Ascending aorta (tissue), 2 donors: ENCODE data around the gene NKD2. TPM values are rescaled to one million over a fixed set of nuclear protein-coding genes. Genes with fewer than 3 reads are reported as not detected.

Experiments
- DNase-seq, 2 donors: peaks; one replicate each; pipeline ENCODE4 v3.0.0-alpha.2; 2019; ENCODE audit warnings: low spot score in 2 of 2
- H3K27ac ChIP-seq, 2 donors: fragments of 200-600 bp; sonication (generic); one replicate each; pipeline ENCODE4 v1.5.1; 2016 to 2017; ENCODE audit warnings: mild to moderate bottlenecking in 1 of 2
- H3K27me3 ChIP-seq: fragments of 200-600 bp; sonication (generic); one replicate; pipeline ENCODE4 v1.5.1; 2017
- H3K36me3 ChIP-seq, 2 donors: fragments of 200-600 bp; sonication (generic); one replicate each; pipeline ENCODE4 v1.5.1; 2016
- H3K4me1 ChIP-seq, 2 donors: fragments of 200-600 bp; sonication (generic); one replicate each; pipeline ENCODE4 v1.5.1; 2016 to 2017; ENCODE audit warnings: mild to moderate bottlenecking in 1 of 2
- H3K4me3 ChIP-seq, 2 donors: fragments of 200-600 bp; sonication (generic); one replicate each; pipeline ENCODE4 v1.5.1; 2016 to 2017; ENCODE audit warnings: mild to moderate bottlenecking in 1 of 2
- H3K9me3 ChIP-seq, 2 donors: fragments of 200-600 bp; sonication (generic); one replicate each; pipeline ENCODE4 v1.5.1; 2016
- CTCF ChIP-seq, 3 experiments: fragments of 200-600 bp in 2 of 3; fragments of 450-650 bp in 1 of 3; sonication (generic) in 2 of 3; IDR thresholded peaks; one replicate each; pipeline ENCODE4 v1.5.1; 2016 to 2019; ENCODE audit warnings: antibody characterized with exemption in 3 of 3, mild to moderate bottlenecking in 1 of 3, moderate library complexity in 1 of 3
- intact Hi-C: fragments of 100-400 bp; cut with DNase I; formaldehyde crosslinking; loops from one replicate; pipeline ENCODE4 v1.15.1; 2023
- total RNA-seq: library from RNA; depleted of rRNA; stranded (reverse); fragments of >200 nt; gene quantifications from one replicate; pipeline ENCODE4 v1.1.0, GENCODE V29; 2016

Gene NKD2
- total RNA-seq, 1 donor from 2014 or later = 6.5 TPM

GRCh38 chr5:1032011-1032410 lies 23.4 kb downstream of the NKD2 start:
- H3K27me3 ChIP-seq = no peaks in the 10 kb centered on the region
- no peak overlapping the region for H3K27ac ChIP-seq
- H3K4me3 ChIP-seq = no peak overlapping the region
- DNase-seq = no peak
- TF ChIP-seq CTCF (IDR thresholded peaks at IDR 0.05) = no peak
- H3K4me1 ChIP-seq = no peaks in the 10 kb centered on the region
- H3K9me3 ChIP-seq = no peaks in the 10 kb centered on the region
- H3K36me3 ChIP-seq = no peaks in the 10 kb centered on the region
- intact Hi-C loops = no loop called here

- intact Hi-C loops = no loop called here
- H3K4me1 ChIP-seq = no peaks in the 10 kb centered on the region
- no peak overlapping the region for H3K4me3 ChIP-seq
- DNase-seq = no peak
- no peaks in the 10 kb centered on the region for H3K27me3 ChIP-seq
- no peak for TF ChIP-seq CTCF (IDR thresholded peaks at IDR 0.05)
- no peaks in the 10 kb centered on the region for H3K36me3 ChIP-seq
- H3K27ac ChIP-seq = no peak overlapping the region
- no peaks in the 10 kb centered on the region for H3K9me3 ChIP-seq
These were observed 24.0 kb downstream of the NKD2 start for GRCh38 chr5:1032551-1033027.

GRCh38 chr5:1033178-1033577 lies 24.6 kb downstream of the NKD2 start:
- H3K4me1 ChIP-seq = no peaks in the 10 kb centered on the region
- no peak overlapping the region for H3K27ac ChIP-seq
- H3K9me3 ChIP-seq = no peaks in the 10 kb centered on the region
- no peaks in the 10 kb centered on the region for H3K27me3 ChIP-seq
- DNase-seq = no peak
- no peak overlapping the region for H3K4me3 ChIP-seq
- no peaks in the 10 kb centered on the region for H3K36me3 ChIP-seq
- TF ChIP-seq CTCF (IDR thresholded peaks at IDR 0.05) = no peak
- intact Hi-C loops = no loop called here

- TF ChIP-seq CTCF (IDR thresholded peaks at IDR 0.05) = no peak
- no peak for DNase-seq
- H3K27me3 ChIP-seq = no peaks in the 10 kb centered on the region
- intact Hi-C loops = no loop called here
- H3K9me3 ChIP-seq = no peaks in the 10 kb centered on the region
- no peaks in the 10 kb centered on the region for H3K4me1 ChIP-seq
- H3K36me3 ChIP-seq = no peaks in the 10 kb centered on the region
- H3K27ac ChIP-seq = no peak overlapping the region
- no peak overlapping the region for H3K4me3 ChIP-seq
These were observed 25.2 kb downstream of the NKD2 start for GRCh38 chr5:1033606-1034420.

GRCh38 chr5:1034421-1034905 lies 25.9 kb downstream of the NKD2 start:
- no peaks in the 10 kb centered on the region for H3K9me3 ChIP-seq
- no peak for DNase-seq

More at GRCh38 chr5:1034421-1034905, 25.9 kb downstream of the NKD2 start:
- Histone ChIP-seq H3K27me3 (no peaks in the 10 kb centered on the region), H3K36me3 (no peaks in the 10 kb centered on the region), H3K27ac (no peak overlapping the region), H3K4me3 (no peak overlapping the region), H3K4me1 (no peaks in the 10 kb centered on the region)
- TF ChIP-seq CTCF (IDR thresholded peaks at IDR 0.05) = no peak
- intact Hi-C loops = no loop called here
